BJ (cell line): ENCODE results near the gene ICA1. TPM values are rescaled to one million over a fixed set of nuclear protein-coding genes. Genes with fewer than 3 reads are reported as not detected.

Experiments
- CTCF ChIA-PET: fragments of 350-600 bp; formaldehyde crosslinking; extraction: SDS; loops from one replicate; lab custom pipeline; 2021; ENCODE audit warnings: antibody characterized with exemption, inconsistent platforms; lab: Yijun Ruan, JAX
- POLR2A ChIA-PET: fragments of 300-600 bp; sonication (Branson Sonifier 250); formaldehyde crosslinking; extraction: SDS; loops from one replicate; lab custom pipeline; 2021; ENCODE audit warnings: antibody characterized with exemption; lab: Charles Lee
- DNase-seq: peaks from one replicate; pipeline ENCODE4 v3.0.0-alpha.2; 2011; ENCODE audit warnings: low read depth
- H3K27me3 ChIP-seq: 2 replicates; pipeline ENCODE4 v1.6.0; 2011; ENCODE audit warnings: low read length; ENCODE audit not compliant: control insufficient read depth, insufficient read depth
- H3K36me3 ChIP-seq: 2 replicates; pipeline ENCODE4 v1.5.1; 2011; ENCODE audit warnings: low read length; ENCODE audit not compliant: control insufficient read depth, insufficient read depth
- H3K4me3 ChIP-seq: 2 replicates; pipeline ENCODE4 v1.5.1; 2011; ENCODE audit warnings: low read depth, mild to moderate bottlenecking, control low read depth, low read length
- CTCF ChIP-seq: IDR thresholded peaks from 2 replicates; pipeline ENCODE4 v1.5.1; 2011; ENCODE audit warnings: low read depth, mild to moderate bottlenecking, control low read depth, inconsistent platforms, low read length, moderate library complexity; ENCODE audit not compliant: insufficient read depth
- polyA plus RNA-seq: library from polyadenylated mRNA; depleted of rRNA; stranded (reverse); fragments of >200 nt; gene quantifications from 2 replicates; pipeline ENCODE4 v1.2.3, GENCODE V29; 2011

The ICA1 gene
- polyA plus RNA-seq, 1 experiment, result 0.15 TPM

DNA sequence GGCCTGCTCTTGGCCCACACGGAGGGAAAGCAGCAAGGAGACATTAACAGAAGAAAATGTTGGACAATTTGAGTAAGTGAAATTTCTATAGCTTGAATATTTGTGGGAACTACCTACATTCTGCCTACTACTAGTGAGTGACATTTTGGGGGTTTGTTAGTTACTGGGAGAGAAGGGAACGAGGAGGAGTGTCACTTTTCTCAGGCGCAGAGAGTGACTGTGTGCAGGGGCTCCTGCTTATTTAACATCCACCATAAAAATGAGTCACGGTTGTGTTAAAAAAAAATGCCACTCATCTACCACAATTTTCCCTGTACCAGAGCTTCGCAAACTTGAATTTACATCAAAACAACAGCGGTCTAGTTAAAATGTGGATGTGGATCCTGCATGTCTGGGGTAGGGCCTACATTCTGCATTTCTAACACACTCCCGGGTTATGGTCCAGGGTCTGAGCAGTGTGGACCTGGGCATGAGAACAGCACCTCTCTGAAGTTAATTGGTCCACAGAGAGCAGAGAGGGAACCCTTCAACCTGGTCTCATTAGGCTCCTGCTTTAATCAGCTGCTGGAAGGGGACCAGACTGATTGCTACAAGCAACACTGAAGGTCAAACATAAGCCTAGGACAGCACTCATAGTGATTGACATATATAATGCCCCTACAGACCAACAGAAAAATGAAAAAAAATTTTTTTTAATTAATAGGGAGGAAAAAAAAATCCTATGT is 41.4 kb downstream of the ICA1 start:
- ChIA-PET POLR2A (no interaction called here), CTCF (interaction anchor here (1.2 kb wide), 1 partner anchor 796 kb away, joined by 3 read pairs; no protein-coding TSS in a partner anchor)
- Histone ChIP-seq H3K27me3 (no peaks in the 10 kb centered on the region), H3K36me3 (no peaks in the 10 kb centered on the region), H3K4me3 (no peak overlapping the region)
- DNase-seq, result no peak
- TF ChIP-seq CTCF, result no peak

DNA sequence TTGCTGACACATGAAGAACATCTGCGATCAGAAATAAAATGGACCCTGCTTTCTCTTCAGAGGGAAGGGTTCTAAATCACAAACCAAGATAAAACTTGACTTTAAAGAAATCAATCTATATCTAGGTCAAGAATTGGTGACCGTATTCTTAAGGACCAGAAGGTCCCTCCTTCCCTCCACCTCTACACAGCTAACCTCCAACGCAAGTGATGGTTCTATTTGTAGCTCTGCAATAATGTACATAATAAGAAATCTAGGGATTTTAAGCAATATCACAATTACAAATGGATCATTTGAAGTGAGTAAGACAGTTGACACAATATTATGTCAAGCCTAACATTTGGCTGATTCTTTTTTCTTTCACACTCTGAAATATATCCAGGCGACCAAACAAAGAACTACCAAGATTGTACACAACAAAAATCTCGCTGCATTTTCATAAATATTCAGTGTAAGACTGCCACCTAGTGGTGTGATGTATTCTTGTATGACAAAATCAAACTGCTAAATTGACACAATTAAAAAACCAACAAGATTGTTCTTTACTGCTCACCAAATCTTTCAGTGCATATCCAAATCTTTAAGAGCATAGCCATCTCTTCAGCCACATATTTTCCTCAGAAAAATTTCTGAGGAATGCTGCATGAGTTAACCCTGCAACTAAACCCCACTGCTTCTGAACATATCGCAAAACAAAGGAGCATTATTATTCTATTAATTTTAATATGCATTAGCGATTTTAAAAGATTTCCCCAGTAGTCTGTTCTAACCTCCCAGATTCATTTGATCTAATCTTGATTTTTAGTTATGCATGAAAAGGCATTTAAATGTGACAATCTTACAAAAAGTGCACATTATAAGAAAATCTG is 44.5 kb downstream of the ICA1 start:
- ChIA-PET CTCF (interaction anchor here (0.6 to 1.9 kb wide), 14 partner anchors 9 to 1695 kb away, joined by 3 to 7 read pairs (median 3); no protein-coding TSS in a partner anchor), POLR2A (no interaction called here)
- peak; percentile 7 for DNase-seq

GRCh38 chr7:8216334-8216690 is 45.7 kb downstream of the ICA1 start:
- Histone ChIP-seq H3K4me3 (no peak overlapping the region), H3K36me3 (no peaks in the 10 kb centered on the region), H3K27me3 (no peaks in the 10 kb centered on the region)
- ChIA-PET POLR2A (no interaction called here), CTCF (interaction anchor here (0.8 to 2.6 kb wide), 3 partner anchors 9 to 621 kb away, joined by 3 to 12 read pairs (median 3); no protein-coding TSS in a partner anchor)
- no peak for DNase-seq
- no peak for TF ChIP-seq CTCF

More for the DNA sequence above, 44.5 kb downstream of the ICA1 start:
- Histone ChIP-seq H3K4me3 (no peak overlapping the region), H3K27me3 (no peaks in the 10 kb centered on the region), H3K36me3 (no peaks in the 10 kb centered on the region)
- peak; percentile 52 for TF ChIP-seq CTCF

- DNase-seq, result no peak
- H3K4me3 ChIP-seq, result no peak overlapping the region
- H3K36me3 ChIP-seq, result no peaks in the 10 kb centered on the region
- no peak for TF ChIP-seq CTCF
- no peaks in the 10 kb centered on the region for H3K27me3 ChIP-seq
- ChIA-PET CTCF (interaction anchor here (1.7 to 2.6 kb wide), 2 partner anchors 25 to 620 kb away, joined by 5 to 12 read pairs; no protein-coding TSS in a partner anchor), POLR2A (no interaction called here)
Measured at GRCh38 chr7:8215648-8216333, 46.2 kb downstream of the ICA1 start.
